Fibroblast of villous mesenchyme (primary cell): ENCODE data around the gene MBD5. TPM values are rescaled to one million over a fixed set of nuclear protein-coding genes. Genes with fewer than 3 reads are reported as not detected.

Experiments
- DNase-seq: peaks from one replicate; pipeline ENCODE4 v3.0.0-alpha.2; 2010; ENCODE audit warnings: low read depth
- H3K4me3 ChIP-seq: 2 replicates; pipeline ENCODE4 v1.5.1; 2011; ENCODE audit warnings: low read depth, mild to moderate bottlenecking, low read length
- CTCF ChIP-seq: IDR thresholded peaks from 2 replicates; pipeline ENCODE4 v1.5.1; 2012; ENCODE audit warnings: low read depth, mild to moderate bottlenecking, low read length; ENCODE audit not compliant: insufficient read depth
- total RNA-seq: library from RNA; depleted of rRNA; stranded (reverse); fragments of >200 nt; gene quantifications from 2 replicates; pipeline ENCODE4 v1.2.3, GENCODE V29; 2012

Gene MBD5
- total RNA-seq, 1 donor = 35.0 TPM

- no peak overlapping the region for H3K4me3 ChIP-seq
- no peak for TF ChIP-seq CTCF
- no peak for DNase-seq
Measured at GRCh38 chr2:148475626-148476025, 454.7 kb downstream of the MBD5 start.

- DNase-seq = no peak
- H3K4me3 ChIP-seq = no peak overlapping the region
- TF ChIP-seq CTCF = no peak
Measured at GRCh38 chr2:148479398-148479797, 458.5 kb downstream of the MBD5 start.

GRCh38 chr2:148483665-148484064, 462.8 kb downstream of the MBD5 start:
- no peak for DNase-seq
- no peak for TF ChIP-seq CTCF
- no peak overlapping the region for H3K4me3 ChIP-seq

- DNase-seq = no peak
- no peak overlapping the region for H3K4me3 ChIP-seq
- TF ChIP-seq CTCF = no peak
Measured at GRCh38 chr2:148484066-148484465, 463.2 kb downstream of the MBD5 start.

GRCh38 chr2:148486655-148487054, 465.8 kb downstream of the MBD5 start:
- no peak for TF ChIP-seq CTCF
- no peak for DNase-seq
- H3K4me3 ChIP-seq = no peak overlapping the region

GRCh38 chr2:148487439-148487838, 466.5 kb downstream of the MBD5 start:
- no peak for TF ChIP-seq CTCF
- DNase-seq = no peak
- H3K4me3 ChIP-seq = no peak overlapping the region

- DNase-seq = no peak
- no peak for TF ChIP-seq CTCF
- H3K4me3 ChIP-seq = no peak overlapping the region
Measured at GRCh38 chr2:148490840-148491439, 470.0 kb downstream of the MBD5 start.
